Effector memory CD4-positive, alpha-beta T cell (primary cell): Measurements from ENCODE around the gene KCNT1.

ENCODE experiments used
- DNase-seq, 3 donors: peaks; one replicate each; pipeline ENCODE4 v3.0.0-alpha.2; 2020
- H3K27ac ChIP-seq: 2 replicates; pipeline ENCODE4 v1.7.0; 2013; ENCODE audit warnings: mild to moderate bottlenecking, low read length, moderate library complexity; ENCODE audit not compliant: insufficient read depth, poor library complexity, severe bottlenecking
- H3K27me3 ChIP-seq: replicated peaks from 2 replicates; pipeline ENCODE4 v1.7.0; 2013; ENCODE audit warnings: mild to moderate bottlenecking, low read length; ENCODE audit not compliant: insufficient read depth, control insufficient read depth, poor library complexity, severe bottlenecking
- H3K36me3 ChIP-seq: 2 replicates; pipeline ENCODE4 v1.7.0; 2013; ENCODE audit warnings: mild to moderate bottlenecking, low read length, moderate library complexity; ENCODE audit not compliant: control insufficient read depth, insufficient read depth
- H3K4me1 ChIP-seq: 2 replicates; pipeline ENCODE4 v1.7.0; 2013; ENCODE audit warnings: low read length, mild to moderate bottlenecking; ENCODE audit not compliant: control insufficient read depth, insufficient read depth, poor library complexity, severe bottlenecking
- H3K4me3 ChIP-seq: 2 replicates; pipeline ENCODE4 v1.7.0; 2013; ENCODE audit warnings: low read length, low read depth, mild to moderate bottlenecking; ENCODE audit not compliant: insufficient read depth, poor library complexity, severe bottlenecking
- H3K9me3 ChIP-seq: 2 replicates; pipeline ENCODE4 v1.7.0; 2013; ENCODE audit warnings: mild to moderate bottlenecking, low read length, moderate library complexity; ENCODE audit not compliant: control insufficient read depth

The KCNT1 gene

GRCh38 chr9:135779571-135779970 lies 77.6 kb downstream of the KCNT1 start:
- no peaks in the 10 kb centered on the region for H3K36me3 ChIP-seq
- no peak for DNase-seq
- no peak overlapping the region for H3K4me3 ChIP-seq
- H3K27ac ChIP-seq, result no peak overlapping the region
- H3K9me3 ChIP-seq, result no peaks in the 10 kb centered on the region
- no peaks in the 10 kb centered on the region for H3K4me1 ChIP-seq
- H3K27me3 ChIP-seq, result no peaks in the 10 kb centered on the region

- no peak for DNase-seq
- H3K27ac ChIP-seq, result no peak overlapping the region
- H3K4me1 ChIP-seq, result no peaks in the 10 kb centered on the region
- H3K9me3 ChIP-seq, result no peaks in the 10 kb centered on the region
- no peak overlapping the region for H3K4me3 ChIP-seq
- no peaks in the 10 kb centered on the region for H3K27me3 ChIP-seq
- no peaks in the 10 kb centered on the region for H3K36me3 ChIP-seq
Measured at GRCh38 chr9:135780086-135780485, 78.1 kb downstream of the KCNT1 start.

- DNase-seq, result no peak
- Histone ChIP-seq H3K4me3 (no peak overlapping the region), H3K4me1 (no peaks in the 10 kb centered on the region), H3K27me3 (no peaks in the 10 kb centered on the region), H3K9me3 (no peaks in the 10 kb centered on the region), H3K36me3 (no peaks in the 10 kb centered on the region), H3K27ac (no peak overlapping the region)
Measured at GRCh38 chr9:135780626-135781025, 78.6 kb downstream of the KCNT1 start.

GRCh38 chr9:135782946-135783345 lies 81.0 kb downstream of the KCNT1 start:
- no peaks in the 10 kb centered on the region for H3K4me1 ChIP-seq
- no peaks in the 10 kb centered on the region for H3K9me3 ChIP-seq
- DNase-seq, result no peak
- H3K27ac ChIP-seq, result no peak overlapping the region
- no peaks in the 10 kb centered on the region for H3K27me3 ChIP-seq
- no peaks in the 10 kb centered on the region for H3K36me3 ChIP-seq
- no peak overlapping the region for H3K4me3 ChIP-seq

GRCh38 chr9:135783540-135784245 lies 81.7 kb downstream of the KCNT1 start:
- H3K4me3 ChIP-seq, result no peak overlapping the region
- no peak overlapping the region for H3K27ac ChIP-seq
- H3K27me3 ChIP-seq, result no peaks in the 10 kb centered on the region
- H3K36me3 ChIP-seq, result no peaks in the 10 kb centered on the region
- DNase-seq, result no peak
- H3K4me1 ChIP-seq, result no peaks in the 10 kb centered on the region
- H3K9me3 ChIP-seq, result no peaks in the 10 kb centered on the region

- H3K27me3 ChIP-seq, result no peaks in the 10 kb centered on the region
- no peak for DNase-seq
- H3K27ac ChIP-seq, result no peak overlapping the region
- H3K4me1 ChIP-seq, result no peaks in the 10 kb centered on the region
- H3K9me3 ChIP-seq, result no peaks in the 10 kb centered on the region
- H3K4me3 ChIP-seq, result no peak overlapping the region
- no peaks in the 10 kb centered on the region for H3K36me3 ChIP-seq
Measured at GRCh38 chr9:135785013-135785575, 83.1 kb downstream of the KCNT1 start.

GRCh38 chr9:135786146-135786690 lies 84.2 kb downstream of the KCNT1 start:
- Histone ChIP-seq H3K4me3 (no peak overlapping the region), H3K36me3 (no peaks in the 10 kb centered on the region), H3K27me3 (no peaks in the 10 kb centered on the region), H3K27ac (no peak overlapping the region), H3K4me1 (no peaks in the 10 kb centered on the region), H3K9me3 (no peaks in the 10 kb centered on the region)
- no peak for DNase-seq

- Histone ChIP-seq H3K27me3 (no peaks in the 10 kb centered on the region), H3K36me3 (no peaks in the 10 kb centered on the region), H3K4me3 (no peak overlapping the region), H3K9me3 (no peaks in the 10 kb centered on the region), H3K27ac (no peak overlapping the region), H3K4me1 (no peaks in the 10 kb centered on the region)
- DNase-seq, result no peak
Measured at GRCh38 chr9:135787317-135787716, 85.3 kb downstream of the KCNT1 start.

- no peak overlapping the region for H3K4me3 ChIP-seq
- H3K4me1 ChIP-seq, result no peaks in the 10 kb centered on the region
- no peaks in the 10 kb centered on the region for H3K36me3 ChIP-seq
- no peaks in the 10 kb centered on the region for H3K9me3 ChIP-seq
- no peak for DNase-seq
- H3K27ac ChIP-seq, result no peak overlapping the region
- no peaks in the 10 kb centered on the region for H3K27me3 ChIP-seq
Measured at GRCh38 chr9:135787776-135788575, 86.0 kb downstream of the KCNT1 start.
